ENCODE data around the gene ZBTB8B.

Gene ZBTB8B

GRCh38 chr1:32464716-32465577 lies at the start of gene ZBTB8B:
TSS of gene ZBTB8B (plus strand) at chr1:32465072. CDS start at chr1:32470625, 5,553 bp downstream.
- H3K27me3 ChIP-seq (replicated peaks; ENCODE audit: insufficient read depth, low read length): peaks cover 16% of the 10 kb centered on the region
- TF ChIP-seq EZH2 (optimal IDR thresholded peaks at IDR 0.05; ENCODE audit: low read depth, low read length) (no peak), EZH2phosphoT487 (IDR thresholded peaks at IDR 0.05; ENCODE audit: low read length) (no peak)
- TF ChIP-seq, protein P1, sequence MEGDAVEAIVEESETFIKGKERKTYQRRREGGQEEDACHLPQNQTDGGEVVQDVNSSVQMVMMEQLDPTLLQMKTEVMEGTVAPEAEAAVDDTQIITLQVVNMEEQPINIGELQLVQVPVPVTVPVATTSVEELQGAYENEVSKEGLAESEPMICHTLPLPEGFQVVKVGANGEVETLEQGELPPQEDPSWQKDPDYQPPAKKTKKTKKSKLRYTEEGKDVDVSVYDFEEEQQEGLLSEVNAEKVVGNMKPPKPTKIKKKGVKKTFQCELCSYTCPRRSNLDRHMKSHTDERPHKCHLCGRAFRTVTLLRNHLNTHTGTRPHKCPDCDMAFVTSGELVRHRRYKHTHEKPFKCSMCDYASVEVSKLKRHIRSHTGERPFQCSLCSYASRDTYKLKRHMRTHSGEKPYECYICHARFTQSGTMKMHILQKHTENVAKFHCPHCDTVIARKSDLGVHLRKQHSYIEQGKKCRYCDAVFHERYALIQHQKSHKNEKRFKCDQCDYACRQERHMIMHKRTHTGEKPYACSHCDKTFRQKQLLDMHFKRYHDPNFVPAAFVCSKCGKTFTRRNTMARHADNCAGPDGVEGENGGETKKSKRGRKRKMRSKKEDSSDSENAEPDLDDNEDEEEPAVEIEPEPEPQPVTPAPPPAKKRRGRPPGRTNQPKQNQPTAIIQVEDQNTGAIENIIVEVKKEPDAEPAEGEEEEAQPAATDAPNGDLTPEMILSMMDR (IDR thresholded peaks at IDR 0.05; ENCODE audit: low read length): no peak
- H3F3A ChIP-seq (ENCODE audit: insufficient read depth, low read length): no peaks in the 10 kb centered on the region
- peak within 1 kb of the TSS; percentile 18; the same call in 1 of the 2 replicates for H3K4me3 ChIP-seq (ENCODE audit: low read length)
- H3K4me1 ChIP-seq (ENCODE audit: low read length): no peaks in the 10 kb centered on the region
- peak within 1 kb of the TSS; percentile 63; the same call in 1 of the 2 replicates for H3K4me2 ChIP-seq (ENCODE audit: low read depth, low read length)
- no peaks in the 10 kb centered on the region for H3K9me3 ChIP-seq (replicated peaks; ENCODE audit: insufficient read depth, low read length)
- no peaks in the 10 kb centered on the region for H3K36me3 ChIP-seq (replicated peaks; ENCODE audit: insufficient read depth, low read length)
- H4K20me1 ChIP-seq (ENCODE audit: insufficient read depth, low read length): no peaks in the 10 kb centered on the region
- peak within 1 kb of the TSS; percentile 17; the same call in 1 of the 2 replicates for H2AFZ ChIP-seq (ENCODE audit: low read length)
- H3K9ac ChIP-seq (ENCODE audit: low read length): no peak within 1 kb of the TSS
- H3K27ac ChIP-seq (ENCODE audit: low read length): no peak within 1 kb of the TSS
- H3K9me2 ChIP-seq (replicated peaks; ENCODE audit: insufficient read depth, low read length): no peaks in the 10 kb centered on the region
- DNase-seq: peak; percentile 24
- no peaks in the 10 kb centered on the region for H3K79me2 ChIP-seq (ENCODE audit: low read length)

GRCh38 chr1:32421775-32422174 lies 43.1 kb upstream of the ZBTB8B start:
- no peak for DNase-seq
- Histone ChIP-seq H3K9me3 (replicated peaks; ENCODE audit: insufficient read depth, low read length) (no peaks in the 10 kb centered on the region), H2AFZ (ENCODE audit: low read length) (no peak overlapping the region), H3F3A (ENCODE audit: insufficient read depth, low read length) (no peaks in the 10 kb centered on the region), H3K27ac (ENCODE audit: low read length) (no peak overlapping the region), H3K4me3 (ENCODE audit: low read length) (no peak overlapping the region), H3K36me3 (replicated peaks; ENCODE audit: insufficient read depth, low read length) (no peaks in the 10 kb centered on the region), H3K27me3 (replicated peaks; ENCODE audit: insufficient read depth, low read length) (no peaks in the 10 kb centered on the region), H3K79me2 (ENCODE audit: low read length) (no peaks in the 10 kb centered on the region), H4K20me1 (ENCODE audit: insufficient read depth, low read length) (no peaks in the 10 kb centered on the region), H3K4me2 (ENCODE audit: low read depth, low read length) (no peak overlapping the region), H3K4me1 (ENCODE audit: low read length) (no peaks in the 10 kb centered on the region), H3K9me2 (replicated peaks; ENCODE audit: insufficient read depth, low read length) (no peaks in the 10 kb centered on the region), H3K9ac (ENCODE audit: low read length) (no peak overlapping the region)
- TF ChIP-seq, protein P1 (IDR thresholded peaks at IDR 0.05; ENCODE audit: low read length): no peak
- no peak for TF ChIP-seq EZH2phosphoT487 (IDR thresholded peaks at IDR 0.05; ENCODE audit: low read length)
- no peak for TF ChIP-seq EZH2 (optimal IDR thresholded peaks at IDR 0.05; ENCODE audit: low read depth, low read length)

GRCh38 chr1:32426489-32427255 lies 38.2 kb upstream of the ZBTB8B start:
- DNase-seq: no peak
- H3K27me3 ChIP-seq (replicated peaks; ENCODE audit: insufficient read depth, low read length): no peaks in the 10 kb centered on the region
- no peaks in the 10 kb centered on the region for H3K4me1 ChIP-seq (ENCODE audit: low read length)
- H3K9ac ChIP-seq (ENCODE audit: low read length): no peak overlapping the region
- H3F3A ChIP-seq (ENCODE audit: insufficient read depth, low read length): no peaks in the 10 kb centered on the region
- H3K4me2 ChIP-seq (ENCODE audit: low read depth, low read length): no peak overlapping the region
- no peak for TF ChIP-seq EZH2phosphoT487 (IDR thresholded peaks at IDR 0.05; ENCODE audit: low read length)
- TF ChIP-seq, protein P1 (IDR thresholded peaks at IDR 0.05; ENCODE audit: low read length): no peak
- no peak for TF ChIP-seq EZH2 (optimal IDR thresholded peaks at IDR 0.05; ENCODE audit: low read depth, low read length)
- H2AFZ ChIP-seq (ENCODE audit: low read length): no peak overlapping the region
- H4K20me1 ChIP-seq (ENCODE audit: insufficient read depth, low read length): no peaks in the 10 kb centered on the region
- H3K9me3 ChIP-seq (replicated peaks; ENCODE audit: insufficient read depth, low read length): no peaks in the 10 kb centered on the region
- no peaks in the 10 kb centered on the region for H3K9me2 ChIP-seq (replicated peaks; ENCODE audit: insufficient read depth, low read length)
- H3K36me3 ChIP-seq (replicated peaks; ENCODE audit: insufficient read depth, low read length): no peaks in the 10 kb centered on the region
- no peak overlapping the region for H3K4me3 ChIP-seq (ENCODE audit: low read length)
- no peak overlapping the region for H3K27ac ChIP-seq (ENCODE audit: low read length)
- H3K79me2 ChIP-seq (ENCODE audit: low read length): no peaks in the 10 kb centered on the region
